ENCODE results near the gene TRIM44. TPM values are rescaled to one million over a fixed set of nuclear protein-coding genes. Genes with fewer than 3 reads are reported as not detected.

Gene TRIM44
- total RNA-seq, 2 experiments from 2014 or later, result 37.4 to 40.1 TPM

GRCh38 chr11:35861191-35861590 lies 198.6 kb downstream of the TRIM44 start:
- Mint-ChIP-seq H3K4me3 (no peak overlapping the region), H3K27me3 (peaks cover 7% of the 10 kb centered on the region), H3K9me3 (no peaks in the 10 kb centered on the region), H3K36me3 (ENCODE audit: low read depth) (no peaks in the 10 kb centered on the region), H3K4me1 (ENCODE audit: low read depth) (no peaks in the 10 kb centered on the region), H3K27ac (no peak overlapping the region)
- POLR2A ChIA-PET, result no interaction called here
- no peak for ATAC-seq
- no peak for DNase-seq
- TF ChIP-seq CTCF (IDR thresholded peaks at IDR 0.05), result no peak
- CTCF ChIA-PET, result interaction anchor here (1.1 kb wide), 1 partner anchor 28 kb away, joined by 3 read pairs; no protein-coding TSS in a partner anchor
- intact Hi-C loops (cut with micrococcal nuclease), result no loop called here

GRCh38 chr11:35862666-35863065 lies 200.1 kb downstream of the TRIM44 start:
- no peaks in the 10 kb centered on the region for H3K4me1 Mint-ChIP-seq (ENCODE audit: low read depth)
- CTCF ChIA-PET, result interaction anchor here (1.6 kb wide), 1 partner anchor 41 kb away, joined by 4 read pairs; no protein-coding TSS in a partner anchor
- H3K4me3 Mint-ChIP-seq, result no peak overlapping the region
- no peak overlapping the region for H3K27ac Mint-ChIP-seq
- TF ChIP-seq CTCF (IDR thresholded peaks at IDR 0.05), result no peak
- no peak for ATAC-seq
- no peak for DNase-seq
- peaks cover 7% of the 10 kb centered on the region for H3K27me3 Mint-ChIP-seq
- intact Hi-C loops (cut with micrococcal nuclease), result no loop called here
- peaks cover 8% of the 10 kb centered on the region for H3K9me3 Mint-ChIP-seq
- POLR2A ChIA-PET, result no interaction called here
- H3K36me3 Mint-ChIP-seq (ENCODE audit: low read depth), result no peaks in the 10 kb centered on the region

- H3K4me1 Mint-ChIP-seq (ENCODE audit: low read depth), result no peaks in the 10 kb centered on the region
- H3K27ac Mint-ChIP-seq, result no peak overlapping the region
- H3K36me3 Mint-ChIP-seq (ENCODE audit: low read depth), result peaks cover 2% of the 10 kb centered on the region
- no peak overlapping the region for H3K4me3 Mint-ChIP-seq
- intact Hi-C loops (cut with micrococcal nuclease), result no loop called here
- no peak for TF ChIP-seq CTCF (IDR thresholded peaks at IDR 0.05)
- peaks cover 17% of the 10 kb centered on the region for H3K9me3 Mint-ChIP-seq
- CTCF ChIA-PET, result no interaction called here
- DNase-seq (no peak), ATAC-seq (no peak)
- POLR2A ChIA-PET, result no interaction called here
- H3K27me3 Mint-ChIP-seq, result peaks cover 7% of the 10 kb centered on the region
Observed at GRCh38 chr11:35864131-35864530, 201.6 kb downstream of the TRIM44 start.

GRCh38 chr11:35866601-35867000 lies 204.0 kb downstream of the TRIM44 start:
- peaks cover 7% of the 10 kb centered on the region for H3K27me3 Mint-ChIP-seq
- ChIA-PET CTCF (no interaction called here), POLR2A (no interaction called here)
- no peak for ATAC-seq
- no peak overlapping the region for H3K27ac Mint-ChIP-seq
- no peak overlapping the region for H3K4me3 Mint-ChIP-seq
- no peak for TF ChIP-seq CTCF (IDR thresholded peaks at IDR 0.05)
- H3K9me3 Mint-ChIP-seq, result peaks cover 17% of the 10 kb centered on the region
- H3K36me3 Mint-ChIP-seq (ENCODE audit: low read depth), result peaks cover 2% of the 10 kb centered on the region
- intact Hi-C loops (cut with micrococcal nuclease), result no loop called here
- no peaks in the 10 kb centered on the region for H3K4me1 Mint-ChIP-seq (ENCODE audit: low read depth)
- no peak for DNase-seq

Other genes starting within 250 kb of the TRIM44 start
- gene SLC1A2, start 243.2 kb upstream of the TRIM44 start, total RNA-seq, result not detected
- not detected for gene PAMR1, start 137.2 kb upstream of the TRIM44 start, total RNA-seq
- 1 to 10 TPM; 1.4 to 2.1 TPM for gene FJX1, start 44.3 kb upstream of the TRIM44 start, total RNA-seq

Measured in activated CD8-positive, alpha-beta T cell treated with anti-CD3 and anti-CD28 coated beads for 36 hours (primary cell).